ENCODE data around the gene CNKSR3. TPM values are rescaled to one million over a fixed set of nuclear protein-coding genes. Genes with fewer than 3 reads are reported as not detected.

CNKSR3 gene
- total and polyA plus RNA-seq, 2 experiments from 2014 or later: 22.4 to 23.9 TPM

DNA sequence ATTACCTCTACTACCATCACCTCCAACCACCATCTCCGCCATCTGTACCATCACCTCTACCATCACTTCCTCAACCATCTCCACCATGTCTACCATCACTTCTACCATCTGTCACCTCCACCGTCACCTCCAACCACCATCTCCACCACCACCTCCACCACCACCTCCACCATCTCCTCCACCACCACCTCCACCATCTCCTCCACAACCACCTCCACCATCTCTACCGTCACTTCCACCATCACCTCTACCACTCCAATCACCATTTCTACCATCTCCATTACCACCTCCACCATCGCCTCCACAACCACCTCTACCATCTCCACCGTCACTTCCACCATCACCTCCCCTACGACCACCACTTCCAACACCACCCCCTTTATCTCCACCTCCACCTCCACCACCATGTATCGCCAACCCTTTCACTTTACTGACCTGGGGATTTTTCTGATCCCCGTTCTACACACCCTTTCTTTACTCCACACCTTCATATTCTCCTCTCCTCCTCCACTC lies 156.2 kb downstream of the CNKSR3 start:
- Histone ChIP-seq H3K4me3 (no peak overlapping the region), H3K27ac (no peak overlapping the region), H3K79me2 (no peaks in the 10 kb centered on the region), H4K20me1 (ENCODE audit: insufficient read depth, poor library complexity, severe bottlenecking) (no peaks in the 10 kb centered on the region), H3K9me2 (replicated peaks; ENCODE audit: insufficient read depth) (no peaks in the 10 kb centered on the region), H3K4me1 (ENCODE audit: insufficient read depth) (no peaks in the 10 kb centered on the region), H3K4me2 (no peak overlapping the region), H3K9me3 (ENCODE audit: low read depth) (no peaks in the 10 kb centered on the region), H3K36me3 (replicated peaks; ENCODE audit: insufficient read depth, low read depth) (no peaks in the 10 kb centered on the region), H3K27me3 (no peaks in the 10 kb centered on the region), H2AFZ (no peak overlapping the region)
- DNase-seq (ENCODE audit: low spot score): no peak
- TF ChIP-seq EZH2phosphoT487 (IDR thresholded peaks at IDR 0.05; ENCODE audit: low read depth, severe bottlenecking, unreplicated experiment): no peak
- no peak for TF ChIP-seq EZH2 (IDR thresholded peaks at IDR 0.05; ENCODE audit: borderline replicate concordance)
- TF ChIP-seq, protein P1, sequence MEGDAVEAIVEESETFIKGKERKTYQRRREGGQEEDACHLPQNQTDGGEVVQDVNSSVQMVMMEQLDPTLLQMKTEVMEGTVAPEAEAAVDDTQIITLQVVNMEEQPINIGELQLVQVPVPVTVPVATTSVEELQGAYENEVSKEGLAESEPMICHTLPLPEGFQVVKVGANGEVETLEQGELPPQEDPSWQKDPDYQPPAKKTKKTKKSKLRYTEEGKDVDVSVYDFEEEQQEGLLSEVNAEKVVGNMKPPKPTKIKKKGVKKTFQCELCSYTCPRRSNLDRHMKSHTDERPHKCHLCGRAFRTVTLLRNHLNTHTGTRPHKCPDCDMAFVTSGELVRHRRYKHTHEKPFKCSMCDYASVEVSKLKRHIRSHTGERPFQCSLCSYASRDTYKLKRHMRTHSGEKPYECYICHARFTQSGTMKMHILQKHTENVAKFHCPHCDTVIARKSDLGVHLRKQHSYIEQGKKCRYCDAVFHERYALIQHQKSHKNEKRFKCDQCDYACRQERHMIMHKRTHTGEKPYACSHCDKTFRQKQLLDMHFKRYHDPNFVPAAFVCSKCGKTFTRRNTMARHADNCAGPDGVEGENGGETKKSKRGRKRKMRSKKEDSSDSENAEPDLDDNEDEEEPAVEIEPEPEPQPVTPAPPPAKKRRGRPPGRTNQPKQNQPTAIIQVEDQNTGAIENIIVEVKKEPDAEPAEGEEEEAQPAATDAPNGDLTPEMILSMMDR (IDR thresholded peaks at IDR 0.05; ENCODE audit: poor library complexity): no peak
- WGBS (ENCODE audit: low lambda C conversion rate, missing lambda C conversion rate): 93% methylated on average over 7 of the region's 8 CpGs

DNA sequence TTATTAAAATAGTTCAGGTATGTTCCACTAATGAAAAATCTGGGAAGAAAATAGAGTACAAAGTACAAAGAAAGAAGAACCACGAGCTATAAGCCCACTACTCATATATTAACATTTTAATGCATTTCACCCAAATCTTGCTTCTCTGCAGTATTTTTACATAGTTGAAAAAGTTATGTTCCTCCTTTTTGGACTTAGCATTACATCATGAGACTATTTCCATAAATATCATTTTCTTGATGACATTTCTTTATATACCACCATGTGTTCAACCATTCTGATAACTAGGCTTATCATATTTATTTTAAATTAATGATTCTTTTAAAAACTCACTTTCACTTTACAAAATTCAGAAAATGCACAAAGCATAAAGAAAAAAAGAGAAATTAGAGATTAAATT lies 156.9 kb downstream of the CNKSR3 start:
- Histone ChIP-seq H3K27ac (no peak overlapping the region), H3K4me2 (no peak overlapping the region), H3K4me1 (ENCODE audit: insufficient read depth) (no peaks in the 10 kb centered on the region), H2AFZ (no peak overlapping the region), H4K20me1 (ENCODE audit: insufficient read depth, poor library complexity, severe bottlenecking) (no peaks in the 10 kb centered on the region), H3K4me3 (no peak overlapping the region), H3K9me2 (replicated peaks; ENCODE audit: insufficient read depth) (no peaks in the 10 kb centered on the region), H3K36me3 (replicated peaks; ENCODE audit: insufficient read depth, low read depth) (no peaks in the 10 kb centered on the region), H3K79me2 (no peaks in the 10 kb centered on the region), H3K27me3 (no peaks in the 10 kb centered on the region), H3K9me3 (ENCODE audit: low read depth) (no peaks in the 10 kb centered on the region)
- TF ChIP-seq EZH2 (IDR thresholded peaks at IDR 0.05; ENCODE audit: borderline replicate concordance) (no peak), EZH2phosphoT487 (IDR thresholded peaks at IDR 0.05; ENCODE audit: low read depth, severe bottlenecking, unreplicated experiment) (no peak)
- TF ChIP-seq, protein P1 (IDR thresholded peaks at IDR 0.05; ENCODE audit: poor library complexity): no peak
- no peak for DNase-seq (ENCODE audit: low spot score)
- 97% methylated on average over 1 of the region's 1 CpG for WGBS (ENCODE audit: low lambda C conversion rate, missing lambda C conversion rate)

DNA sequence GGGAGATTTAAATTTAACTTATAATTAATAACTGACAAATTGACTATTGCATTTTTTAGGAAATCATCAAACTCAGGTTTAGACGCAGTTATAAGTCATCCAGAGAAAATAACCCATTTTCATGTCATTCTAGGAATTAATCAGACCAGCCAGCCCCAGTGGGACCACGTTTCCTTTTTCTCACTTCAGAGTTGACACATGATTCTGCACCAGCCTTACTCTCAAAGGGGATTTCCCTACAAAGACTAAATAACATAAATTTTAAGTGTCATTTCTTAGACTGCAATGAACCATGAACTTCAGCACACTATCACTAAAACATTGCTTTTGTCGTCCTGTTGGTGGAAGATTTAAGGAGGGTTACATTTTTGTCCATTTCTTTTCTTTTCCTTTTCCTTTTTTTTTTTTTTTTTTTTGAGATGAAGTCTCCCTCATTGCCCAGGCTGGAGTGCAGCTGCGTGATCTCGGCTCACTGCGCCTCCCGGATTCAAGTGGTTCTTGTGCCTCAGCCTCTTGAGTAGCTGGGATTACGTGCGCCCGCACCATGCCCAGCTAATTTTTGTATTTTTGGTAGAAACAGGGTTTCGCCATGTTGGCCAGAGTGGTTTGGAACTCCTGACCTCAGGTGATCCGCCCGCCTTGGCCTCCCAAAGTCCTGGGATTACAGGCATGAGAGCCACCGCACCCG lies 157.4 kb downstream of the CNKSR3 start:
- Histone ChIP-seq H3K4me2 (no peak overlapping the region), H3K4me3 (no peak overlapping the region), H3K9me3 (ENCODE audit: low read depth) (no peaks in the 10 kb centered on the region), H3K79me2 (no peaks in the 10 kb centered on the region), H3K4me1 (ENCODE audit: insufficient read depth) (no peaks in the 10 kb centered on the region), H3K27ac (no peak overlapping the region), H3K36me3 (replicated peaks; ENCODE audit: insufficient read depth, low read depth) (no peaks in the 10 kb centered on the region), H4K20me1 (ENCODE audit: insufficient read depth, poor library complexity, severe bottlenecking) (no peaks in the 10 kb centered on the region), H3K9me2 (replicated peaks; ENCODE audit: insufficient read depth) (no peaks in the 10 kb centered on the region), H2AFZ (no peak overlapping the region), H3K27me3 (no peaks in the 10 kb centered on the region)
- TF ChIP-seq, protein P1 (IDR thresholded peaks at IDR 0.05; ENCODE audit: poor library complexity): no peak
- TF ChIP-seq EZH2phosphoT487 (IDR thresholded peaks at IDR 0.05; ENCODE audit: low read depth, severe bottlenecking, unreplicated experiment): no peak
- no peak for TF ChIP-seq EZH2 (IDR thresholded peaks at IDR 0.05; ENCODE audit: borderline replicate concordance)
- 95% methylated on average over 15 of the region's 15 CpGs for WGBS (ENCODE audit: low lambda C conversion rate, missing lambda C conversion rate)
- no peak for DNase-seq (ENCODE audit: low spot score)

Measured in hepatocyte (in vitro differentiated cells).